KMS-11 (cell line): Measurements from ENCODE around the gene ZNF827.

Experiments
- H2AFZ ChIP-seq: fragments of 200-600 bp; sonication (generic); 2 replicates; pipeline ENCODE4 v1.6.1; 2016; ENCODE audit warnings: antibody characterized with exemption, mixed run types, low read depth
- H3K27ac ChIP-seq: fragments of 200-600 bp; sonication (generic); 2 replicates; pipeline ENCODE4 v1.6.1; 2016; ENCODE audit warnings: mild to moderate bottlenecking, mixed run types
- H3K27me3 ChIP-seq: fragments of 200-600 bp; sonication (generic); 2 replicates; pipeline ENCODE4 v1.6.1; 2017; ENCODE audit warnings: mild to moderate bottlenecking, low read depth, mixed run types, moderate library complexity; ENCODE audit not compliant: insufficient read depth
- H3K36me3 ChIP-seq: fragments of 200-600 bp; sonication (generic); 2 replicates; pipeline ENCODE4 v1.6.1; 2017; ENCODE audit warnings: mild to moderate bottlenecking, mixed run types; ENCODE audit not compliant: insufficient read depth
- H3K4me1 ChIP-seq: fragments of 200-600 bp; sonication (generic); 2 replicates; pipeline ENCODE4 v1.6.1; 2016; ENCODE audit warnings: mild to moderate bottlenecking, low read depth, mixed run types; ENCODE audit not compliant: poor library complexity, severe bottlenecking
- H3K4me2 ChIP-seq: fragments of 200-600 bp; sonication (generic); 2 replicates; pipeline ENCODE4 v1.7.0; 2016; ENCODE audit warnings: mild to moderate bottlenecking, mixed run types
- H3K4me3 ChIP-seq: fragments of 200-600 bp; sonication (generic); IDR thresholded peaks from 2 replicates; pipeline ENCODE4 v1.6.1; 2017; ENCODE audit warnings: low read depth, low read length, mixed read lengths; ENCODE audit not compliant: insufficient read depth
- H3K79me2 ChIP-seq: fragments of 200-600 bp; sonication (generic); 2 replicates; pipeline ENCODE4 v1.6.1; 2016; ENCODE audit warnings: low read depth, mixed run types; ENCODE audit not compliant: insufficient read depth
- H3K9ac ChIP-seq: fragments of 200-600 bp; sonication (generic); 2 replicates; pipeline ENCODE4 v1.6.1; 2016; ENCODE audit warnings: mild to moderate bottlenecking, mixed run types
- H4K20me1 ChIP-seq: fragments of 200-600 bp; sonication (generic); 2 replicates; pipeline ENCODE4 v1.6.1; 2016; ENCODE audit warnings: mild to moderate bottlenecking, mixed run types; ENCODE audit not compliant: insufficient read depth
- CTCF ChIP-seq: fragments of 200-600 bp; sonication (generic); conservative IDR thresholded peaks from 2 replicates; pipeline ENCODE4 v1.6.1; 2017; ENCODE audit warnings: low read depth, mild to moderate bottlenecking, antibody characterized with exemption, low read length, moderate library complexity, mixed read lengths

ZNF827 gene

GRCh38 chr4:145881576-145881975 is 57.0 kb downstream of the ZNF827 start:
- no peak for TF ChIP-seq CTCF
- H3K36me3 ChIP-seq = no peaks in the 10 kb centered on the region
- H3K79me2 ChIP-seq = no peaks in the 10 kb centered on the region
- H3K4me3 ChIP-seq = no peak overlapping the region
- H4K20me1 ChIP-seq = no peaks in the 10 kb centered on the region
- H3K4me2 ChIP-seq = no peak overlapping the region
- no peaks in the 10 kb centered on the region for H3K27me3 ChIP-seq
- H2AFZ ChIP-seq = no peak overlapping the region
- peaks cover 16% of the 10 kb centered on the region for H3K4me1 ChIP-seq
- H3K27ac ChIP-seq = no peak overlapping the region
- H3K9ac ChIP-seq = no peak overlapping the region

- Histone ChIP-seq H3K4me1 (peaks cover 16% of the 10 kb centered on the region), H3K27me3 (no peaks in the 10 kb centered on the region), H3K79me2 (no peaks in the 10 kb centered on the region), H3K4me3 (no peak overlapping the region), H3K36me3 (no peaks in the 10 kb centered on the region), H3K27ac (no peak overlapping the region), H3K4me2 (no peak overlapping the region), H4K20me1 (no peaks in the 10 kb centered on the region), H2AFZ (no peak overlapping the region), H3K9ac (no peak overlapping the region)
- TF ChIP-seq CTCF = no peak
Measured at GRCh38 chr4:145880355-145880960, 58.2 kb downstream of the ZNF827 start.

GRCh38 chr4:145879598-145879997 is 59.0 kb downstream of the ZNF827 start:
- H4K20me1 ChIP-seq = no peaks in the 10 kb centered on the region
- H2AFZ ChIP-seq = no peak overlapping the region
- H3K27me3 ChIP-seq = no peaks in the 10 kb centered on the region
- H3K9ac ChIP-seq = no peak overlapping the region
- H3K4me2 ChIP-seq = no peak overlapping the region
- H3K36me3 ChIP-seq = no peaks in the 10 kb centered on the region
- H3K4me3 ChIP-seq = no peak overlapping the region
- H3K79me2 ChIP-seq = no peaks in the 10 kb centered on the region
- no peak overlapping the region for H3K27ac ChIP-seq
- no peak for TF ChIP-seq CTCF
- peaks cover 12% of the 10 kb centered on the region for H3K4me1 ChIP-seq

GRCh38 chr4:145878501-145879435 is 59.9 kb downstream of the ZNF827 start:
- H3K79me2 ChIP-seq = no peaks in the 10 kb centered on the region
- H3K27ac ChIP-seq = no peak overlapping the region
- peaks cover 12% of the 10 kb centered on the region for H3K4me1 ChIP-seq
- H3K4me3 ChIP-seq = no peak overlapping the region
- no peak overlapping the region for H3K9ac ChIP-seq
- H3K36me3 ChIP-seq = no peaks in the 10 kb centered on the region
- H4K20me1 ChIP-seq = no peaks in the 10 kb centered on the region
- no peaks in the 10 kb centered on the region for H3K27me3 ChIP-seq
- no peak overlapping the region for H3K4me2 ChIP-seq
- no peak for TF ChIP-seq CTCF
- no peak overlapping the region for H2AFZ ChIP-seq
